HepG2 (cell line): ENCODE measurements around the gene ZFP92.

Source experiments
- FOSL2 ChIP-seq: sonication (generic); formaldehyde crosslinking; IDR thresholded peaks from 2 replicates; pipeline ENCODE4 v1.4.0; 2020; ENCODE audit warnings: missing genetic modification reagents
- FOXM1 ChIP-seq: sonication (generic); formaldehyde crosslinking; IDR thresholded peaks from 2 replicates; pipeline ENCODE4 v1.5.0; 2020; ENCODE audit warnings: missing genetic modification reagents
- GLMP ChIP-seq: sonication (generic); formaldehyde crosslinking; IDR thresholded peaks from 2 replicates; pipeline ENCODE4 v1.9.0; 2021; ENCODE audit warnings: missing genetic modification reagents, mild to moderate bottlenecking, borderline replicate concordance
- JUN ChIP-seq: sonication (generic); formaldehyde crosslinking; IDR thresholded peaks from 2 replicates; pipeline ENCODE4 v1.4.0; 2020; ENCODE audit warnings: mild to moderate bottlenecking, missing genetic modification reagents
- ZNF224 ChIP-seq: sonication (generic); formaldehyde crosslinking; IDR thresholded peaks from 2 replicates; pipeline ENCODE4 v1.5.0; 2020; ENCODE audit warnings: mild to moderate bottlenecking, missing genetic modification reagents
- ZNF282 ChIP-seq: fragments of 450-650 bp; IDR thresholded peaks from 2 replicates; pipeline ENCODE4 v1.6.1; 2018; ENCODE audit not compliant: partially characterized antibody
- ZZZ3 ChIP-seq: sonication (generic); formaldehyde crosslinking; IDR thresholded peaks from 2 replicates; pipeline ENCODE4 v1.4.0; 2020; ENCODE audit warnings: missing genetic modification reagents, mild to moderate bottlenecking, borderline replicate concordance

- TF ChIP-seq FOSL2 (CRISPR knock-in tag) (no peak), GLMP (CRISPR knock-in tag) (no peak), ZZZ3 (CRISPR knock-in tag) (no peak), FOXM1 (CRISPR knock-in tag) (no peak), JUN (CRISPR knock-in tag) (no peak), ZNF224 (no peak), ZNF282 (no peak)
These were observed 49.4 kb upstream of the ZFP92 start for GRCh38 chrX:153361781-153362397.
